ENCODE results near the gene NRARP.

Gene NRARP

DNA sequence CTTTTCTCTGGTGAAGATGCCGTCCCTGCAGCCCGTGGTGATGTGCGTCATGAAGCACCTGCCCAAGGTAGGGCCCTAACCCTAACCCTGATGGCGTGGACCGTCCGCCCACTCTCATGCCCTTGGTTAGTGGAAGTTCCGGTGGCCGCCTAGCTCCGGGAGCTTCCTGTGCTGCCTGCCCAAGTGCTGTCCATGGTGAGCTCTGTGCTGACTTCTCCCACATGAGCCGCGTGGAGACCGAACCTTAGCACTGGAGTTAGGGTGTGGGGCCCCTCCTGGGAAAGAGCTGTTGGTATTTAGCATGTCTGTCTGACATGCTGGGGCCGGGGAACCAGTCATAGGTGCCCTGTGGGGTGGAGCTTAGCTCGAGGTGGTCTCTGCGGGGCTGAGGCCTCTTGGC, 45.7 kb downstream of the NRARP start:
- H3K4me3 ChIP-seq (ENCODE audit: low read depth, low read length) = peak overlapping the region; percentile 99
- TF ChIP-seq, protein P1, sequence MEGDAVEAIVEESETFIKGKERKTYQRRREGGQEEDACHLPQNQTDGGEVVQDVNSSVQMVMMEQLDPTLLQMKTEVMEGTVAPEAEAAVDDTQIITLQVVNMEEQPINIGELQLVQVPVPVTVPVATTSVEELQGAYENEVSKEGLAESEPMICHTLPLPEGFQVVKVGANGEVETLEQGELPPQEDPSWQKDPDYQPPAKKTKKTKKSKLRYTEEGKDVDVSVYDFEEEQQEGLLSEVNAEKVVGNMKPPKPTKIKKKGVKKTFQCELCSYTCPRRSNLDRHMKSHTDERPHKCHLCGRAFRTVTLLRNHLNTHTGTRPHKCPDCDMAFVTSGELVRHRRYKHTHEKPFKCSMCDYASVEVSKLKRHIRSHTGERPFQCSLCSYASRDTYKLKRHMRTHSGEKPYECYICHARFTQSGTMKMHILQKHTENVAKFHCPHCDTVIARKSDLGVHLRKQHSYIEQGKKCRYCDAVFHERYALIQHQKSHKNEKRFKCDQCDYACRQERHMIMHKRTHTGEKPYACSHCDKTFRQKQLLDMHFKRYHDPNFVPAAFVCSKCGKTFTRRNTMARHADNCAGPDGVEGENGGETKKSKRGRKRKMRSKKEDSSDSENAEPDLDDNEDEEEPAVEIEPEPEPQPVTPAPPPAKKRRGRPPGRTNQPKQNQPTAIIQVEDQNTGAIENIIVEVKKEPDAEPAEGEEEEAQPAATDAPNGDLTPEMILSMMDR (IDR thresholded peaks at IDR 0.05; ENCODE audit: borderline replicate concordance, insufficient read depth, low read depth, low read length) = no peak

GRCh38 chr9:137255448-137256114, 46.5 kb downstream of the NRARP start:
- TF ChIP-seq, protein P1 (IDR thresholded peaks at IDR 0.05; ENCODE audit: borderline replicate concordance, insufficient read depth, low read depth, low read length) = no peak
- H3K4me3 ChIP-seq (ENCODE audit: low read depth, low read length) = peak overlapping the region; percentile 99

DNA sequence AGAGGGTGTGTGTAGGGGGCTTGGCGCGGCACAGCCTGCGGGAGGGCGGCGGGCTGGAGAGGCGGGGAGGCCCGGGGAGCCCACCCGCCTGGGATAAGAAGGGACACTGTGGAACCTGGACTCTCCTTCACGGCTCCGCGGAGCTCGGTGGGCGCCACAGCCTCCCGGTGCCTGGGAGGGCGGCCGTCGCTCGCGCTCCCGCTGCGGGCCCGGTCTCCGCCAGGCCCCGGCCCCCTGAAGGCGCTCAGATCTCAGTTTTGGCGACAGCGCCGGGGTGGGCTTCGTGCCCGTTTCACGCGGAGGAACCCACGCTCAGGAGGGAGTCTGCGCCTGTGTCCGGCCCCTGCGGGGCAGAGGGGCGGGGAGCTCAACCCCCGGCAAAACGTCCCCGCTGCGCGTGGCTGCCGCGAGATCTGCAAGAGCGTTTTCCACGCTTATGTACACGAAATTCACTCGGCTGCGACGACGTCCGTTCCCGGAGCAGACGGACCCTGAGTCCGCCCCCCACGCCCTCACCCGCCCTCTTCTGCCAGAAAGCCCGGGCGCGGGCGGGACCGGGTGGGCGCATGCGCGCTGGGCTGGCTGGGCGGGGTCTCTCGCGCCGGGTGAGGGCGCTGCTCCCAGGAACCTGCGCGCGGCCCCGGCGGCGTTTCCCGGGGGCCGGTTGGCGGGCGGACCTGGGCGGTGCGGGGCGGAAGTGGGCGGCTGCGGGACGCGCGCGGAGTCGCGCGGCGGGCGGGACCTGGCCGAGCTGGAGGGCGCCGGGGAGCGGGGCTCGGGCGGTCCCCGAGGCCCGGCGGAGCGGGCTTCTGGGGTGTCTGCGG, 47.2 kb downstream of the NRARP start, which contains the start of gene NELFB:
TSS of gene NELFB (plus strand) at position 704 of the 824 bp plus-strand sequence.
- TF ChIP-seq, protein P1 (IDR thresholded peaks at IDR 0.05; ENCODE audit: borderline replicate concordance, insufficient read depth, low read depth, low read length) = no peak
- H3K4me3 ChIP-seq (ENCODE audit: low read depth, low read length) = peak within 1 kb of the TSS; percentile 99

GRCh38 chr9:137253717-137254623, 48.1 kb downstream of the NRARP start:
- H3K4me3 ChIP-seq (ENCODE audit: low read depth, low read length) = peak overlapping the region; percentile 79
- TF ChIP-seq, protein P1 (IDR thresholded peaks at IDR 0.05; ENCODE audit: borderline replicate concordance, insufficient read depth, low read depth, low read length) = no peak

GRCh38 chr9:137252555-137253506, 49.2 kb downstream of the NRARP start:
- H3K4me3 ChIP-seq (ENCODE audit: low read depth, low read length) = no peak overlapping the region
- TF ChIP-seq, protein P1 (IDR thresholded peaks at IDR 0.05; ENCODE audit: borderline replicate concordance, insufficient read depth, low read depth, low read length) = no peak

Data from GM12875 (cell line).